NK-92 (cell line): ENCODE results near the gene FAM174C.

Source experiments
- DNase-seq: peaks from one replicate; lab custom pipeline; 2025; ENCODE audit not compliant: unreplicated experiment; lab: John Stamatoyannopoulos, UW

Gene FAM174C

GRCh38 chr19:1272423-1273262 lies 2.7 kb upstream of the FAM174C start:
- no peak for DNase-seq

GRCh38 chr19:1273263-1274041 lies 1.9 kb upstream of the FAM174C start:
- no peak for DNase-seq

GRCh38 chr19:1274081-1274851 lies 1.1 kb upstream of the FAM174C start:
- DNase-seq: no peak

DNA sequence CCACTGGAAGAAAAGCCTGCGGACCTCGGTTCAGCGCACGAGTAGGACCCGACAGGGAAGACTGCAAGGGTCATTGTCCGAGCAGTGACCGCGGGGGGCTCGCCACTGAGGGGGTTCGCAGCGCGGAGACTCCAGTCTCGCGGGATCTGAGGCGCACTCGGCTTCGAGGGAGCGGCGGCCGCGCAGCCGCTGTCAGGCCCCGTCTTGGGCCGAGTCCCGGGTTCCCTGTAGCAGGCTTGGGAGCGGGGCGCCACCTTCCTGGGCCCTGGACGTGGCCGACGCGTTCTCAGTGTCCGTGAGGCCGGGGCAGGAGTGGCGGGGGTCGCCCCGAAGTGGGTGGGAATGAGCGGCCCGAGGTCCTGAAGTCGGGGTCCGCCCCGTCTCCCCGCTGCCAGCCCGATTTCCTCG lies 474 bp upstream of the FAM174C start:
- no peak for DNase-seq

DNA sequence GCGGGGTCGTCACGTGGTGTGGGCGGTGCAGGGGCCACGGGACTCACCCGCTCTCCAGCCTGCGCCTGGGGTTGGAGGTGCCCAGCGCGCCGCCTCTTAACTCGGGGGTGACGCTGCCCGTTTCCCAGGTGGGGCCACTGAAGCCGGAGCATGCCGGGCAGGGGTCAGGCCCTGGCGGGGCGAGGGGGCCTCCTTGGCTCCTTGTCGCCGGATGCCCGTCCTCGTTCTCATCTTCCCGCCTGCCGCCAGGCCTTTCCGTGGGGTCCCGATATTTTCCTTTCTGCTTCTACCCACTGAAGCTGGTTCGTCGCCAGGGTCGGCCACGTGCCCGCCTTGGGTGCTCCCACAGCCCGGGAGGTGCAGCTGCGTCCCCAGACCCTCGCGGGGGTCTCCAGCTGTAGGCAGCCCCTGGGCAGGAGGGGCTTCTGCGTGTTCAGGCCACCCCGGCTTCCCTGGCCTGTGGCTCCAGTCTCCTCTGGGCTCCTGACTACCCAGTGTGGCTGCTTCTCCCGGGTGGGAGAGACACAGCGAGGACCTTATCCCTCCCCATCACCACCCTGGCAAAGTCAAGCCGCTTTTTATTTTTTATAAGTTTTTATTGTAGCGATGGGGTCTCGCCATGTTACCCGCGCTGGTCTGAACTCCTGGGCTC lies 772 bp downstream of the FAM174C start:
- no peak for DNase-seq

- DNase-seq: no peak
Observed at GRCh38 chr19:1276628-1277022, 1.3 kb downstream of the FAM174C start.

DNA sequence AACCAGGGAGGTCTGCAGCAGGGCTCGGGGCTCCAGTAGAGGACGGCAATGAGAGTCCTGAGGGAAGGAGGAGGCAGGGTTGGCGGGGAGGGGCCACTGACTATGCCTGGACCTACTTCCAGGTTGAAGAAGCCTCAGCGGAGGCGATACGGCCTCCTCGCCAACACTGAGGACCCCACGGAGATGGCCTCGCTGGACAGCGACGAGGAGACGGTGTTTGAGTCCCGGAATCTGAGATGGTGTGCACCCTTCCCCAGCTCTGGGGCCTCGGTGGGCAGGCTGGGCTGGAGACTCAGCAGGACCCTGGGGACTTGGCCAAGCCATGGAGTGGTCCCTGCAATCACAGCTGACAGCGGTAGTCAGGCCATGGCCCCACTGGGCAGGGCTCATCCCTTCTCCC lies 1.7 kb downstream of the FAM174C start:
- no peak for DNase-seq

DNA sequence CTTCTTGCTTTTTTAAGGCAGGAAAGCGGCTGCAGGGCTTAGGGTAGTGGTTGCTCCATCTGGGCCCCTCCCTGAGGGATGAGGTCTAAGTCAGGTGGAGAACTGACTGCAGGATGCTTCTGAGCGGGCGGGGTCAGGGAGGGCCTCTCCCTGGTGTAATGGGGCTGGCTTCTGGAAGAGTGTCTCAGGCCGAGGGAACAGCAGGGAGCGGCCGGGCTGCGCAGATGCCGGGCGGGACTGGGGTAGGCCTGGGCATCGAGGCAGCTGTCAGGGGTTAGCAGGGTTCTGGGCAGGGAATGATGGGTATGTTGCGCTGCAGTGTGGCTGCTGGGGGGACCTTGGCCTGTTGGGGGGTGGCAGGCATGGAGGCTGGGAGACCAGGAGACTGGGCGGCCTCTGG lies 2.7 kb downstream of the FAM174C start:
- DNase-seq: no peak

GRCh38 chr19:1278713-1279660 lies 3.7 kb downstream of the FAM174C start:
- no peak for DNase-seq

- DNase-seq: no peak
Observed at GRCh38 chr19:1279782-1280341, 4.5 kb downstream of the FAM174C start.

DNA sequence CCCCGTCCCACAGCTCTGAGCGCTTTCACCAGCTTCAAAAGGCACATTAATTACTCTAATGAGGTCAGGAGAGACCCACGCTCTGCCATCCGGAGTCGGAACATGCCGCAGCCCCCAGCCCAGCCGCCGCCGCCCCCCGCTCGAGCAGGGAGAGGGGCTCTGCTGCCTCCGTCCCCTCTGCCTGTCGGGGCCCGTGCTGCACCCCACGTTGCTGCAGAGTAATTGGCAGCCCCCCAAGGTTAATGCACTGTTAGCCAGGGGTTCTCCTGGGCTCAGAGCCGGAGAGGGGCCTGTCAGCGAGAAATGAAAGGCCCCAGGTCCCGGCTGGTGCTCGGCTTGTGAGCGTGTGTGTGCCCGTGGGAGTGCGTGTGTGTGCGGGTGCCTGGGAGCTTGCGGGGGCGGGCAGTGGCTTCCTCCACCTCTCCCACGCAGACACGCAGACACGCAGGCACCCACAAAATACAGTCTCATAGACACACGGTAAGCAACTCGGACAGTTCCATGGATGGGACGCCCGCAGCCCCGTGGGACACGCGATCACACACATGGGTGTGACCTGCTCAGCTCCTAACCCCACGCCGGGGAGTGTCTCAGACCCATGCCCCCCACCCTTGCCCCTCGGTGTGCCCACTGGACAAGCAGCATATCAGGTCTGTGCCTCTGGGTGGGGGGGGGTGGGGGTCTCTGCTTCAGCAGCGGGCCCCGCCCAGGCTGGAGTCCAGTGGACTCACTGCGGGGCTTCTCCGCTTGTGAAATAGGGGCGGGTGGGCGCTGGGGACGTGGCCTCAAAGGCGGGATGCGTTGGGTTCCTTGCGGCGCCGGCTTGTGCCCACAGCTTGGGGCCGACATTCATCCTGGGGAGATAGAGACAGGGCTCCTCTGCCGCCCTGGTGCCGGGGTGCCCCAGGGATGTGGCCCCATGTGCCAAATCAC lies 5.6 kb downstream of the FAM174C start:
- DNase-seq: no peak

DNA sequence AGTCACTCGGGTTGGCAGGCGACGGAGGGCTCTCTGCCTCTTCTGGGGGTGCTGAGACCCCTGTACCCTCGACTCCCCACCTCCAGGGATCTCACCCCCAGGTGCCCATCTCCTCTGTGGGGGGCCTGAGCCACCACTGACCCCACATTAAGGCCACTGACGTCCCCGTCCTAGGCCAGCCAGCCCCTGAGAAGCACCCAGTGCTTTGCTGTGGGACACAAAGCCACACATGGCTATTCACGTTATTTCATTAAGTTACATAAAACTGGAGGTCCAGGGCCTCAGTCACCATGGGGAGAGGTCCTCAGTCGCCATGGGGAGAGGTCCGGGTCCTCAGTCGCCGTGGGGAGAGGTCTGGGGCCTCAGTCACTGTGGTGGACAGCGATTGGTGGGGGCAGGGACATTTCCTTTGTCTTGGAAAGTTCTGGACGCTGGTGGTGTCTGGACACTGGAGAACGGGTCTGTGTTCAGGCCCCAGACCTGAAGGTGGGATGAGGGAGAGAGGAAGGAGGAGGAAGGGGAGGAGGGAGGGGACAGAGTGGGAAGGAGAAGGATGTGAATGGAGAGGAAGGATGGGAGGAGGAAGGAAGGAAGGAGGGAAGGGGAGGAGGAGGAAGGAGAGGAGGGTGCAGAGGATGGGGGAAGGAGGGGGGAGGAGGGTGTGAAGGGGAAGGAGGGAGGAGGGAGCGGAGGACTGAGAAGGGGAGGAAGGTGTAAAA lies 6.4 kb downstream of the FAM174C start:
- DNase-seq: no peak

- DNase-seq: no peak
Observed at GRCh38 chr19:1282588-1283206, 7.4 kb downstream of the FAM174C start.

DNA sequence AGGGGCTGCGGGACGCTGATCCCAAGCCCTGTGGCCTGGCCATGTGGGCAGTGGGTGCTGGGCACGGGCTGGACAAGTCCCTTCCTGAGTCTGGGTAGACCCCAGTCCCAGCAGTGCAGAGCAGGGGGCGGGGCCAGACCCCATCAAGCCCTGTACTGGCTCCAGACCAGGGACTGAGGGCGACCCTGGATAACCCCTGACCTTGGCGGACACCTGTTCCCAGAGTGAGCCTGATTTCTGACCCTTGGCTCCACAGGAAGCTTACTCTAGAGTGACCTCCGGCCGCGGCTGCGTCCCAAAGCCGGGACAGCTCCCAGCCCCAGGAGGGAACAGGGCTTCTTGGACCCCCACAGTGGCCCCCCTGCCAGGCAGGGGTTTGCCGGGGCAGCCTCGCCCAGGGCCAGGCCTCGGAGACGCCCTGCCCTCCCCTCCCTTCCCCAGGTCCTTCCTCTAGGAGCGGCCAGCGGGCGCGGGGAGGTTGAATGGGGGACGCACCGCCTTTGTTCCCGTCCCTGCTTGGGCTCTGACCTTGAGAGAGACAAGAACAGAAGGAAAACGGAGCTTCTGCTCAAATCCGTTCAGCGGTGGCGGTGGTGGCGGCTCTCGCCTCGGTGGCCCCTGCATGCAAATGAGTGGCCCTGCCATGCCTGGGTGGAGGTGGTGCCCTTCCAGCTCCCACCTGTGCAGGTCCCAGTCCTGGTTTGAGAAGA lies 8.0 kb downstream of the FAM174C start:
- DNase-seq: no peak

- no peak for DNase-seq
Observed at GRCh38 chr19:1283917-1284292, 8.6 kb downstream of the FAM174C start.

DNA sequence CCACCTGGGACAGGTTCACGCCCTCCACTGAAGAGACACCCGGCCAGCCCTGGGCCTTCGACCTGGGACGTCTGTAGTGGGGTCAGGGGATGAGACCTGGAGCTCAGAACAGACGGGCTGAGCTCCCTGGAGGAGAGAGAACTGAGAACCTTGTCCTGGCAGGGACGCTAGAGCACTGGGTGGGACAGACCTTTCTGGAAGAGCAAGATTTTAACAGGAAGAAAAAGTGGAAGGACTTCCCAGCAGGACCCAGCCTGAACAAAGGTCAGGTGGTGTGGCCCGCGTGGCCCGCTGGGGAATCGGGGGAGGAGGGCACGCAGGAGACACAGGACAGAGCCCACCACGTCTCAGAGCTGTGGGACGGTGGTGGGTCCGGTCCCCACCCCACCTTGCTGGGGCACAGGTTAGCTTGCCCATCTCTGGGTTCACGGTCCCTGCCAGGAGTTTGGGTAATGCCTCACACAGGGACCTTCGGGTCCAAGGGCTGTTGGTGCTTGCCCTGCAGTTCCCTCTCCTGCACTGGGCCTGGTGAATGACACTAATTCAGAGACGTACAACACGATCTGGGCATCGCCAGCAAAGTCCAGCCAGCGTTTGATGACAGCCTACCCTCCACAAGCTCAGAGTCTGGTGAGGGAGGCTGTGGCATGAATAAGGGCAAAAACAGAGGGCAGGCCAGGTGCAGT lies 9.1 kb downstream of the FAM174C start:
- DNase-seq: no peak
